Measurements from ENCODE around the gene PKP3. TPM values are rescaled to one million over a fixed set of nuclear protein-coding genes. Genes with fewer than 3 reads are reported as not detected.

PKP3 gene
- polyA plus RNA-seq, 1 donor (not counting 4 experiments of a cell fraction or from before 2014, with no cell fraction given): 125 TPM

- H3K27ac ChIP-seq (ENCODE audit: control insufficient read depth, insufficient read depth, low read length): no peak overlapping the region
- H3K9me1 ChIP-seq (ENCODE audit: control insufficient read depth, extremely low read depth, insufficient read depth, low read length): no peaks in the 10 kb centered on the region
- dilution Hi-C loops (cut with MboI; ENCODE audit: extremely low pct_ligation_motif_present, low sequenced_read_pairs): no loop called here
- no peak for FAIRE-seq
- H3K4me2 ChIP-seq (ENCODE audit: control insufficient read depth, extremely low read depth, insufficient read depth, low read depth, low read length): no peak overlapping the region
- peaks cover 4% of the 10 kb centered on the region for H4K20me1 ChIP-seq (ENCODE audit: control insufficient read depth, extremely low read depth, insufficient read depth, low read length)
- peaks cover 5% of the 10 kb centered on the region for H3K9me3 ChIP-seq (ENCODE audit: control insufficient read depth, low read depth, low read length)
- no peak overlapping the region for H3K9ac ChIP-seq (ENCODE audit: control insufficient read depth, extremely low read depth, insufficient read depth, low read length)
- no peaks in the 10 kb centered on the region for H3K4me1 ChIP-seq (ENCODE audit: control insufficient read depth, extremely low read depth, insufficient read depth, low read length)
- peaks cover 2 to 6% of the 10 kb centered on the region in 2 experiments for H3K36me3 ChIP-seq (ENCODE audit: control insufficient read depth in 2 of 2, extremely low read depth in 1 of 2, insufficient read depth in 2 of 2, low read length in 2 of 2)
- no peaks in the 10 kb centered on the region for H3K79me2 ChIP-seq (ENCODE audit: control insufficient read depth, insufficient read depth, low read length)
- H2AFZ ChIP-seq (ENCODE audit: control insufficient read depth, low read length): no peak overlapping the region
- H3K4me3 ChIP-seq (ENCODE audit: control insufficient read depth in 2 of 3, extremely low read depth in 1 of 3, insufficient read depth in 2 of 3, low read depth in 1 of 3, low read length in 3 of 3): no peak overlapping the region
- DNase-seq (ENCODE audit: low read depth, low spot score): no peak
- TF ChIP-seq EZH2 (IDR thresholded peaks at IDR 0.05; ENCODE audit: low read length) (no peak), CTCF (optimal IDR thresholded peaks at IDR 0.05 in 1 of 3, IDR thresholded peaks at IDR 0.05 in 1 of 3, conservative IDR thresholded peaks at IDR 0.05 in 1 of 3; ENCODE audit: extremely low read depth in 1 of 3, insufficient read depth in 2 of 3, low read length in 3 of 3) (no peak)
- H3K27me3 ChIP-seq (ENCODE audit: control insufficient read depth, extremely low read depth, insufficient read depth, low read length): no peaks in the 10 kb centered on the region
Measured at GRCh38 chr11:384511-384910, 9.5 kb upstream of the PKP3 start.

GRCh38 chr11:385594-386351, 8.2 kb upstream of the PKP3 start:
- no peaks in the 10 kb centered on the region for H3K4me1 ChIP-seq (ENCODE audit: control insufficient read depth, extremely low read depth, insufficient read depth, low read length)
- no peak for FAIRE-seq
- H3K9ac ChIP-seq (ENCODE audit: control insufficient read depth, extremely low read depth, insufficient read depth, low read length): no peak overlapping the region
- H3K4me2 ChIP-seq (ENCODE audit: control insufficient read depth, extremely low read depth, insufficient read depth, low read depth, low read length): no peak overlapping the region
- peaks cover 2 to 6% of the 10 kb centered on the region in 2 experiments for H3K36me3 ChIP-seq (ENCODE audit: control insufficient read depth in 2 of 2, extremely low read depth in 1 of 2, insufficient read depth in 2 of 2, low read length in 2 of 2)
- no peak overlapping the region for H3K27ac ChIP-seq (ENCODE audit: control insufficient read depth, insufficient read depth, low read length)
- peaks cover 2% of the 10 kb centered on the region for H3K79me2 ChIP-seq (ENCODE audit: control insufficient read depth, insufficient read depth, low read length)
- peaks cover 5% of the 10 kb centered on the region for H3K9me3 ChIP-seq (ENCODE audit: control insufficient read depth, low read depth, low read length)
- H3K27me3 ChIP-seq (ENCODE audit: control insufficient read depth, extremely low read depth, insufficient read depth, low read length): no peaks in the 10 kb centered on the region
- DNase-seq (ENCODE audit: low read depth, low spot score): no peak
- dilution Hi-C loops (cut with MboI; ENCODE audit: extremely low pct_ligation_motif_present, low sequenced_read_pairs): no loop called here
- H2AFZ ChIP-seq (ENCODE audit: control insufficient read depth, low read length): no peak overlapping the region
- TF ChIP-seq EZH2 (IDR thresholded peaks at IDR 0.05; ENCODE audit: low read length): no peak
- TF ChIP-seq CTCF (optimal IDR thresholded peaks at IDR 0.05 in 1 of 3, IDR thresholded peaks at IDR 0.05 in 1 of 3, conservative IDR thresholded peaks at IDR 0.05 in 1 of 3; ENCODE audit: extremely low read depth in 1 of 3, insufficient read depth in 2 of 3, low read length in 3 of 3): no peak
- peaks cover 4% of the 10 kb centered on the region for H4K20me1 ChIP-seq (ENCODE audit: control insufficient read depth, extremely low read depth, insufficient read depth, low read length)
- H3K9me1 ChIP-seq (ENCODE audit: control insufficient read depth, extremely low read depth, insufficient read depth, low read length): no peaks in the 10 kb centered on the region
- H3K4me3 ChIP-seq (ENCODE audit: control insufficient read depth in 2 of 3, extremely low read depth in 1 of 3, insufficient read depth in 2 of 3, low read depth in 1 of 3, low read length in 3 of 3): no peak overlapping the region
